ENCODE measurements around the gene CLHC1.
"Not testable (repeated sequence)": the region's sequence is repeated elsewhere in the genome, so short reads cannot be mapped to it uniquely, and the experiment has no call there.

The CLHC1 gene

DNA sequence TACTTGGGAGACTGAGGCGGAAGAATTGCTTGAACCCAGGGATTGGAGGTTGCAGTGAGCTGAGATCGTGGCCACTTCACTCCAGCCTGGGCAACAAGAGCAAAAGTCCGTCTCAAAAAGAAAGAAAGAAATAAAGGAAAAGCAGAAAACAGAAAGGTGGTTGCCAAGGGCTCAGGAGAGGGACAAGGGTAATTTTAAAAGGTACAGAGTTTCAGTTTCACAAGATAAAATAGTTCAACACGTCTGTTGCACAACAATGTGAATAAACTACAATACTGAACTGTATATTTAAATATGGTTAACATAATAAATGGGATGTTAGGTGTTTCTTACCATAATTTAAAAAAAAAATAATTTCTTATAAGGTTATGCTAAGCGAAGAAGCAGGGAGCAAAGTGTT lies 13.3 kb upstream of the CLHC1 start:
- ATAC-seq (replicated peaks) = no peak
- no peaks in the 10 kb centered on the region for H3K4me1 Mint-ChIP-seq (ENCODE audit: low read depth in 2 of 2)
- no peaks in the 10 kb centered on the region for H3K9me3 Mint-ChIP-seq
- H3K27me3 Mint-ChIP-seq = no peaks in the 10 kb centered on the region
- DNase-seq = no peak
- peaks cover 22% of the 10 kb centered on the region for H3K36me3 Mint-ChIP-seq (ENCODE audit: insufficient read depth)
- H3K4me3 Mint-ChIP-seq = no peak overlapping the region
- H3K27ac Mint-ChIP-seq = no peak overlapping the region

DNA sequence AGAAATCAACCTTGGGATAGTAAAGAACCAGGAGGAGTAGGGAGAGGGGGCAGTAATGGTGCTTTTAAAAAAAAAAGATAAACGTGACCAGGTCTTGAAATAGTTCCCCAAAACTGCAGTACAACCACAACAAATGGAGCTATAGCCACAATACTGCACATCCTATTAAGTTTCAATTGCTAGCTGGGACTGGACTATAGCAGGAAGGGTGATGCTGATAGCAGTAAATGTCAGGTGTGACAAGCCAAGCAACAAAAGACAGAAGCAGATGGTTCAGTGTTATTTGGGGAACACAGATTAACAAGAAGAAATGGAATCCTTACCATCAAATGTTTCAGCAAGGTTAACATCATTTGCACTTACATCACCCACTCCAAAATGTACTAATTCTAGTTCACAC lies 10.5 kb upstream of the CLHC1 start:
- no peak for ATAC-seq (replicated peaks)
- Mint-ChIP-seq H3K27me3 (no peaks in the 10 kb centered on the region), H3K4me3 (no peak overlapping the region), H3K36me3 (ENCODE audit: insufficient read depth) (peaks cover 36% of the 10 kb centered on the region), H3K4me1 (ENCODE audit: low read depth in 2 of 2) (peaks cover 0 to 6% of the 10 kb centered on the region in 2 donors), H3K9me3 (no peaks in the 10 kb centered on the region), H3K27ac (peak overlapping the region in 1 of 2 donors; percentile 15)
- no peak for DNase-seq

DNA sequence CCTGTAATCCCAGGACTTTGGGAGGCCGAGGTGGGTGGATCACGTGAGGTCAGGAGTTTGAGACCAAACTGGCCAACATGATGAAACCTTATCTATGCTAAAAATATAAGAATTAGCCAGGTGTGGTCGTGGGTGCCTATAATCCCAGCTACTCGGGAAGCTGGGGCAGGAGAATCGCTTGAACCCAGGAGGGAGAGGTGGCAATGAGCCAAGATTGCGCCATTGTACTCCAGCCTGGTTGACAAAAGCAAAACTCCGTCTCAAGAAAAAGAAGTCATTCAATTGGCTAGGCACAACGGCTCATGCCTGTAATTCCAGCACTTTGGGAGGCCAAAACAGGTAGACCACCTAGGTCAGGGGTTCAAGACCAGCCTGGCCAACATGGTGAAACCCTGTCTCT lies 9.5 kb upstream of the CLHC1 start:
- not testable (repeated sequence) for H3K9me3 Mint-ChIP-seq; H3K27me3 Mint-ChIP-seq; H3K4me3 Mint-ChIP-seq; H3K4me1 Mint-ChIP-seq (ENCODE audit: low read depth in 2 of 2); ATAC-seq (replicated peaks); H3K27ac Mint-ChIP-seq; DNase-seq
- H3K36me3 Mint-ChIP-seq (ENCODE audit: insufficient read depth) = peaks cover 44% of the 10 kb centered on the region

DNA sequence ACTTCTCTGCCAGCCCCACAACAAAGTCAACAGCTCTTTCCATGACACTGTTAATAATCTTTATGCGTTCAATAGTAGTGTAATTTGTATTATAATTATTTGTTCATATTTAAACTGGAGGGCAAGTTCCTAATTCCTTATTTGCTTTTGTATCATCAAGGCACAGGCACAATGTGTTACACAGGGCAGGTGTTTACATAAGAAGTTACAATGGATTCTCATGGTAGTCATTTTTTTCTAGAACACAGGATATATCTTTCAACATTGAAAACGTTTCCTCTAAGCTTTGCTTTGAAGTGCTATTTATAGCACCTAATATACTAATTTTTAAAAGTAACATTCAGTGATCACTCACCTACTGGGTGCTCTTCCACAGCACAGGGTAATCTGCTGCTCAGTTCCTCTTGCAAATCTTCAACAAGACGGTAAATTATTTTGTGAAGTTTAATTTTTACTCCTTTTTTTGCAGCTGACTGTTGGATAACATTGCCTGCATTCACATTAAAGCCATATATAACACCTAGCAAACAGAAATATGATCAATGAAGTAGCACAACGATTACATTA lies 7.6 kb upstream of the CLHC1 start:
- Mint-ChIP-seq H3K4me1 (ENCODE audit: low read depth in 2 of 2) (peaks cover 0 to 6% of the 10 kb centered on the region in 2 donors), H3K4me3 (no peak overlapping the region), H3K36me3 (ENCODE audit: insufficient read depth) (peaks cover 57% of the 10 kb centered on the region), H3K27ac (no peak overlapping the region), H3K27me3 (no peaks in the 10 kb centered on the region), H3K9me3 (no peaks in the 10 kb centered on the region)
- ATAC-seq (replicated peaks) (no peak), DNase-seq (no peak)

DNA sequence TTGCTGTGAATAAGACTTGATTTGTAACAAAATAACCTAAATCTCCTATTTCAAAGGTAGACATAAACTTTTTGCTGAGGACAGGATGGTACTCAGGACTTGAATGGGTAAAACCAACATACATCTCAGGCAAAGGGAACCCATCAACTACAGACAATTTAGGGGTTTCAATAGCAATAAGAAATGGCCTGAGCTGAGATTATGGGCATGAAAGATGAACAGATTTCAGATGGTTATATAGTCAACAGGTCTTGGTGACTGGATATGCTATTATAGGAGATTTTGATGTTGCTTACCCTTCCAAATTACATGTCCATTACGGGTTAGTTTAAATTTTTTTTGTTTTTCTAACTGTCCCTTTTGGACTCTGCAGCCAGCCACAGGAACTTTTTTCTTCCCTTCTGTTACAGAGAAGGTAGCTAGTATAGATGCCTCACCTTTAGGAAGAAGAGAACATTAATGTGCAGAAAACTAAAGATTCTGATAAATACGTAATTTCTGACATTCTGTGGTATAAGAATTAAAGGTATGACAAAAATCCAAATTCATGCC lies 5.0 kb upstream of the CLHC1 start:
- Mint-ChIP-seq H3K9me3 (no peaks in the 10 kb centered on the region), H3K4me1 (ENCODE audit: low read depth in 2 of 2) (peaks cover 17 to 28% of the 10 kb centered on the region in 2 donors), H3K36me3 (ENCODE audit: insufficient read depth) (peaks cover 79% of the 10 kb centered on the region), H3K27me3 (no peaks in the 10 kb centered on the region), H3K27ac (no peak overlapping the region), H3K4me3 (no peak overlapping the region)
- ATAC-seq (replicated peaks) (no peak), DNase-seq (no peak)

DNA sequence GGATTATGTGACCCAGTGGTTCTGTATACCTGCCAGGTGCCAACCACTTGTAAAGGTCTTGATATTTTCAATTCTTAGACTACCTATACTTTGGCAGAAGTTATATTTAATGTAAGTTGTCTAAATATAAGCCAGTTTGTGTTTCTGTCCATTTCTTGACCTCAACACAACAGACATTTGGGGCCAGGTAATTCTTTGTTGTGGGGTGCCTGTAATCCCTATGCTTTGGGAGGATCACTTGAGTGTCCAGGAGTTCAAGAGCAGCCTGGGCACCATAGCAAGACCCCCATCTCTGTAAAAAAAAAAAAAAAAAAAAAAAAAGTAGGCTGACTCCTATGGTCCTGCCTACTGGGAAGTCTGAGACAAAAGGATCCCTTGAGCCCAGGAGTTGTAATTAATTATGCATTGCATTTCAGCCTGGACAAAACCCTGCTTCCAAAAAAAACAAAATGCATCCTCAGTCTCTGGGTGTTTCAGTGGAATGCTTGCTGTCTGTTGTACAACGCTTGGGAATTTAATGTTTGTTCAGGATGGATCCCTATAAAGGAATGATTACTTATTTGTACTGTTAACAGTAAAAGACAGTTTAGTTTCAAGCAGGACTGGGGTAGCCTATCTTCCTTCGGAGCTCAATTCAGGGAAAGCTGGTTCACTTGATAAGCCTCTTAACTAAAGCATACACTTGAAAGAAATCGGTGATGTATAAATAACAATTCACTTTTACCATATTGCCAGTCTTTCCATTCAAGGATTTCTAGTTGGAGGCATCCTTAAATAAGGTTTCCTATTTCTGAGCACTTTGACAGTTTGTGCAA lies 3.8 kb upstream of the CLHC1 start:
- no peak overlapping the region for H3K4me3 Mint-ChIP-seq
- H3K9me3 Mint-ChIP-seq = no peaks in the 10 kb centered on the region
- H3K36me3 Mint-ChIP-seq (ENCODE audit: insufficient read depth) = peaks cover 77% of the 10 kb centered on the region

DNA sequence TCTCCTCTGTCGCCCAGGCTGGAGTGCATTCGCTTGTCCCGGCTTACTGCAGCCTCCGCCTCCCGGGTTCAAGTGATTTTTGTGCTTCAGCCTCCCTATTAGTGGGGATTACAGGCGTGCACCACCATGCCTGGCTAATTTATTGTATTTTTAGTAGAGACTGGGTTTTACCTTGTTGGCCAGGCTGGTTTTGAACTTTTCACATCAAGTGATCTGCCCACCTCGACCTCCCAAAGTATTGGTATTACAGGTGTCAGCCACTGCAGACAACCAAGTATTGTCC lies 1.5 kb upstream of the CLHC1 start:
- no peak for ATAC-seq (replicated peaks)
- H3K4me3 Mint-ChIP-seq = peak overlapping the region; percentile 92 to 95
- peaks cover 31 to 48% of the 10 kb centered on the region in 2 donors for H3K4me1 Mint-ChIP-seq (ENCODE audit: low read depth in 2 of 2)
- no peaks in the 10 kb centered on the region for H3K9me3 Mint-ChIP-seq
- no peaks in the 10 kb centered on the region for H3K27me3 Mint-ChIP-seq
- peaks cover 68% of the 10 kb centered on the region for H3K36me3 Mint-ChIP-seq (ENCODE audit: insufficient read depth)
- H3K27ac Mint-ChIP-seq = peak overlapping the region; percentile 98 to 99
- no peak for DNase-seq

More for the DNA sequence above, 3.8 kb upstream of the CLHC1 start:
- Mint-ChIP-seq H3K4me1 (ENCODE audit: low read depth in 2 of 2) (peaks cover 23 to 38% of the 10 kb centered on the region in 2 donors), H3K27me3 (no peaks in the 10 kb centered on the region), H3K27ac (peak overlapping the region in 1 of 2 donors; percentile 23)
- no peak for ATAC-seq (replicated peaks)
- no peak for DNase-seq

DNA sequence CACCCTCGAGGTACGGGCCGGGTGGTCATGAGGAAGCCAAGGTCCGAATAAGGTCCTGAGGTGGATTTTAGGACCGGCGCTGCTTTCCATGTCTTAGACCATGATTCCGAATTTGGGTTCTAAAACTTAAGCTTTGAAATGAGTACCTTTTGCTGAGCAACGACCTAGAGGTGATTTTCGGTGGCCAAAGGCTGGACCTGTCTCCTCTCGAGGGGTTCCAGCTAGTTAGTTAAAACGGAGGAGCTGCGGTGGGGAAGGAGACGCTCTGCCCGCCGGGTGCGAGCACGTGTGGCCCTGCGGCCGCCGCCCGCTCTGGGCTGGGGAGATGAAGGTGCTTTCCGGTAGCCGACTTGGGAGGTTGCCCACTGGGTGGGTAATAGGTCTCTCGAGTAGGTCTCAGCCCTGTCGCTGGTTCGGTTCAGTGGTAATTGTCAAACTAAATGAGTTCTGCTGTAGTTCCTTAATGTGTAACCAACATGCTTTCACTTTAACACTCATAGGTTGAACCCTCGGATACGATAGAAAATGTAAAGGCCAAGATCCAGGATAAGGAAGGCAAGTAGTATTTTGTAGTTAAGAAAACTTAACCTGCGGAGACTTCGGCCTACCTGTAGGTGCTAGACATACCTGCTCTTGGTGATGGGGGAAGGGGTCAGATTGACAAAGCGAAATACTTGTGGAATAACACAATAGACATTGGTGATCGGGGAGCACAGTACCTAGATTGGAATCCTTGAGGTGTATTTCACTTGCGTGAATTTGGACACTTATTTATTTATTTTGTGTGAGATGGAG lies 967 bp upstream of the CLHC1 start:
- ATAC-seq (replicated peaks) (peak; percentile 74), DNase-seq (peak; percentile 71 to 73 (median 72))
- H3K9me3 Mint-ChIP-seq = no peaks in the 10 kb centered on the region
- H3K4me3 Mint-ChIP-seq = peak overlapping the region; percentile 92 to 95
- peak overlapping the region; percentile 98 to 99 for H3K27ac Mint-ChIP-seq
- H3K4me1 Mint-ChIP-seq (ENCODE audit: low read depth in 2 of 2) = peaks cover 35 to 54% of the 10 kb centered on the region in 2 donors
- peaks cover 63% of the 10 kb centered on the region for H3K36me3 Mint-ChIP-seq (ENCODE audit: insufficient read depth)
- no peaks in the 10 kb centered on the region for H3K27me3 Mint-ChIP-seq

DNA sequence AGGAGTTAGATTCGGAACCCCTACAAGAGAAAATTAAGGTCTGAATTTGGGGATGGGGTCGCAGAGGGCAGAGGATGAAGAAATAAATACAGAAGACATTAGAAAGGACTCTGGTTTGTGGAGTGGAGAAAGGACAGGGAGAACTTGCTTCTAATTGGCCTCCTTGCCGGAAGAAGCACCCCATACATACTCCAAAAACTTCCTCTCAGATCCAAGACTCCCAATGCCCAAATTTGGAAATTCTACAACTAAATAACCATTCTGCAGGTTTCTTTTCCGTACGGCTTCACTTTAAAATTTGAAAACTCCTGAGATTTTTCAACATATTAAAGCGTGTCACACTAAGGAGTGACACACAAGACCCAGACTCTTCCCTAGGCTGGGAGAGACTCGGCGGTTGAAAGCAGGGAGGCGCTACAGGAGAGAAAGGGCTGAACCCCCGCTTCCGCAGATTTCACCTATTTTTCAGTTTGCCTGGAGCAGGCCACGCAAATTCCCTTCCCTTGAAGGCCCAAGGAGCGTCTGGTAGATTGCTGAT lies 478 bp downstream of the CLHC1 start:
- H3K9me3 Mint-ChIP-seq = no peaks in the 10 kb centered on the region
- ATAC-seq (replicated peaks) = no peak
- peaks cover 40 to 59% of the 10 kb centered on the region in 2 donors for H3K4me1 Mint-ChIP-seq (ENCODE audit: low read depth in 2 of 2)
- H3K27ac Mint-ChIP-seq = peak overlapping the region; percentile 98 to 99
- peaks cover 49% of the 10 kb centered on the region for H3K36me3 Mint-ChIP-seq (ENCODE audit: insufficient read depth)
- H3K27me3 Mint-ChIP-seq = no peaks in the 10 kb centered on the region
- peak overlapping the region; percentile 92 to 95 for H3K4me3 Mint-ChIP-seq
- no peak for DNase-seq

DNA sequence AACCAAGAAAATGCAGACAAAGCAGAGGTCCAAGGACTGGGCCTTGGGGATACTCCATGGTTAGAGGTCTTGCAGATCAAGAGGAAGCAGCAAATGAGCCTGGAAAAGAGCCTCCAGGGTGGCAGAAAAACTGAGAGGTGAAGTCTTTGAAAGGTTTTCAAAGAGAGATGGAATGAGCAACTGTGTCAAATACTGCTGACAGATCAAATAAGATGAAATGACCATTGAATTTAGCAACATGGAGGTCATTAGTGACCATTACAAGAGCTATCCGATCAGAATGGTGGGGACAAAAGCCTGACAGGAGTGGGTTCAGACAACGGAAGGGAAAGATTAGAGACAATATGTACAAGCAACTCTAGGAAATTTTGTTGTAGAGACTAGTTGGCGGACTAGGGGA lies 1.5 kb downstream of the CLHC1 start:
- H3K4me3 Mint-ChIP-seq = peak overlapping the region; percentile 92 to 95
- no peaks in the 10 kb centered on the region for H3K9me3 Mint-ChIP-seq
- H3K27ac Mint-ChIP-seq = peak overlapping the region; percentile 98 to 99
- DNase-seq (no peak), ATAC-seq (replicated peaks) (no peak)
- no peaks in the 10 kb centered on the region for H3K27me3 Mint-ChIP-seq
- peaks cover 40 to 61% of the 10 kb centered on the region in 2 donors for H3K4me1 Mint-ChIP-seq (ENCODE audit: low read depth in 2 of 2)
- peaks cover 40% of the 10 kb centered on the region for H3K36me3 Mint-ChIP-seq (ENCODE audit: insufficient read depth)

DNA sequence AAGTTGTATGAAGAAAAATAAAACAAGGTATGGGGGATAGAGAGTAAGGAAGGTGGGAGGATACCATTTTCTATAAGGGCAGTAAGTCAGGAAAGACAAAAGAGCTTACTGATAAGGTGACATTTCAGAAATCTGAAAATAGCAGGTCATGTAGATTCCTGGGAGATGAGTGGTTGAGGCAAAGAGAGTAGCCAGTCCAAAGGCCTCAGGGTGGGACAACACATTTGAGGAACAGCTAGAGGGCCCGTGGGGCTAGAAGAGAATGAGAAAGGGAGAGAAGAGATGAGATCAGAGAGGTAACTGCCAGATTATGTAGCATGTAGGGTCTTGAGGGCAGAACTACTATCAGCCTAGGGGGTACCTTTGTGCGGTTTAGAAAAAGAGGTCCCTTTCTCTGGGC lies 2.9 kb downstream of the CLHC1 start:
- no peak for ATAC-seq (replicated peaks)
- no peak for DNase-seq
- H3K9me3 Mint-ChIP-seq = no peaks in the 10 kb centered on the region
- peaks cover 29% of the 10 kb centered on the region for H3K36me3 Mint-ChIP-seq (ENCODE audit: insufficient read depth)
- peak overlapping the region in 1 of 2 donors; percentile 98 for H3K27ac Mint-ChIP-seq
- H3K4me1 Mint-ChIP-seq (ENCODE audit: low read depth in 2 of 2) = peaks cover 35 to 57% of the 10 kb centered on the region in 2 donors
- no peak overlapping the region for H3K4me3 Mint-ChIP-seq
- no peaks in the 10 kb centered on the region for H3K27me3 Mint-ChIP-seq

DNA sequence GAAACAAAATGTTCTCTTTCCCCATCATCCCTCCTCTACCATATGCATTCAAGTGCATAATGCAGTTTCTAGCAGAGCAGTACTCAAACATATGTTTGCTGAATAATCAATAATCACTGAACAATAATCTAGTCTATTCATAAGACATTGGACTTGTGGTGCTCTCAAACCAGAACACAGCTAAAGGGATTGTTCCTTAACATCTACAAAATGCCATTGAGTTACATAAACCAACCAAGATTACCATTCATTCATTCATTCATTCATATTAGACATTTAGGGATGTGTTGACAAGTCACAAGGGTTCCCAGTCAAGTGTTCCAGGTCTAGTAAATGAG lies 3.9 kb downstream of the CLHC1 start:
- H3K4me3 Mint-ChIP-seq = peak overlapping the region in 1 of 2 donors; percentile 36
- peaks cover 29% of the 10 kb centered on the region for H3K36me3 Mint-ChIP-seq (ENCODE audit: insufficient read depth)
- peak overlapping the region; percentile 6 to 59 for H3K27ac Mint-ChIP-seq
- H3K27me3 Mint-ChIP-seq = no peaks in the 10 kb centered on the region
- no peak for ATAC-seq (replicated peaks)
- DNase-seq = no peak
- no peaks in the 10 kb centered on the region for H3K9me3 Mint-ChIP-seq
- peaks cover 26 to 48% of the 10 kb centered on the region in 2 donors for H3K4me1 Mint-ChIP-seq (ENCODE audit: low read depth in 2 of 2)

DNA sequence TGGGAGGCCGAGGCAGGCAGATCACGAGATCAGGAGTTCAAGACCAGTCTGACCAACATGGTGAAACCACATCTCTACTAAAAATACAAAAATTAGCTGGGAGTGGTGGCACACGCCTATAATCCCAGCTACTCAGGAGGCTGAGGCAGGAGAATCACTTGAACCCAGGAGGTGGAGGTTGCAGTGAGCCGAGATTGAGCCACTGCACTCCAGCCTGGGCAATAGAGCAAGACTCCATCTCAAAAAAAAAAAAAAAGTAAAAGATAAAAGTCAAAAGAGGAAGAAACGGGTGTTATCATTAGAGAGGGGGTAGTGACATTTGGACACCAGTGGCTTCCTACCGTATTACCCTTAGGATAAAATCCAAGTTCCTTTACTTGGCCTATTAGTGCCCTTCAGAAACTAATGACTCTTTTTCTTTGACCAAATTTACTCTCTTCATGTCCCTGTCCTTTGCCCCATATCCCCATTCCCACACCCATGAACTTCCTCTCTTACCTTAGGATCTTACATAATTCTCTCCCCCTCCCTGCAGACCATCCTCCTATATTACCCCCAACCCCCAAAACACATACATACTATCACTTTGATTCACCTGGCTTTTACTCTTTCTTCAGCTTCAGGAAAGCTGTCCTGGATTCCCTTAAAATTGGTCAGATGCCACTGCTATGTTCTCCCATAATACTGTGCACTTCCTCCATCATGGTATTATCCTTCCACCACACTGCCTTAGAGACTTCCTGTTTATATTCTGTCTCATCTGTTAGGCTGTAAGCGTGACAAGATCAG lies 4.5 kb downstream of the CLHC1 start:
- peaks cover 24 to 47% of the 10 kb centered on the region in 2 donors for H3K4me1 Mint-ChIP-seq (ENCODE audit: low read depth in 2 of 2)
- not testable (repeated sequence) for ATAC-seq (replicated peaks); DNase-seq; H3K9me3 Mint-ChIP-seq; H3K27me3 Mint-ChIP-seq
- peak overlapping the region in 1 of 2 donors; percentile 36 for H3K4me3 Mint-ChIP-seq
- H3K27ac Mint-ChIP-seq = peak overlapping the region; percentile 6 to 59
- peaks cover 23% of the 10 kb centered on the region for H3K36me3 Mint-ChIP-seq (ENCODE audit: insufficient read depth)

Measured in effector memory CD8-positive, alpha-beta T cell (primary cell).